ENCODE results near the gene SNUPN. TPM values are rescaled to one million over a fixed set of nuclear protein-coding genes. Genes with fewer than 3 reads are reported as not detected.

The SNUPN gene
- 22.0 TPM for total RNA-seq
- long read RNA-seq, transcript SNUPN-201 (9 exons, 1,513 nt), result major isoform, 57 of 91 reads
- long read RNA-seq, transcript SNUPN-206 (9 exons, 1,682 nt), result minor isoform, 7 of 91 reads
- long read RNA-seq, partial matches to known transcripts, result 10 of 91 reads
- long read RNA-seq, other reads (novel, unspliced or antisense), result 16 of 91 reads

DNA sequence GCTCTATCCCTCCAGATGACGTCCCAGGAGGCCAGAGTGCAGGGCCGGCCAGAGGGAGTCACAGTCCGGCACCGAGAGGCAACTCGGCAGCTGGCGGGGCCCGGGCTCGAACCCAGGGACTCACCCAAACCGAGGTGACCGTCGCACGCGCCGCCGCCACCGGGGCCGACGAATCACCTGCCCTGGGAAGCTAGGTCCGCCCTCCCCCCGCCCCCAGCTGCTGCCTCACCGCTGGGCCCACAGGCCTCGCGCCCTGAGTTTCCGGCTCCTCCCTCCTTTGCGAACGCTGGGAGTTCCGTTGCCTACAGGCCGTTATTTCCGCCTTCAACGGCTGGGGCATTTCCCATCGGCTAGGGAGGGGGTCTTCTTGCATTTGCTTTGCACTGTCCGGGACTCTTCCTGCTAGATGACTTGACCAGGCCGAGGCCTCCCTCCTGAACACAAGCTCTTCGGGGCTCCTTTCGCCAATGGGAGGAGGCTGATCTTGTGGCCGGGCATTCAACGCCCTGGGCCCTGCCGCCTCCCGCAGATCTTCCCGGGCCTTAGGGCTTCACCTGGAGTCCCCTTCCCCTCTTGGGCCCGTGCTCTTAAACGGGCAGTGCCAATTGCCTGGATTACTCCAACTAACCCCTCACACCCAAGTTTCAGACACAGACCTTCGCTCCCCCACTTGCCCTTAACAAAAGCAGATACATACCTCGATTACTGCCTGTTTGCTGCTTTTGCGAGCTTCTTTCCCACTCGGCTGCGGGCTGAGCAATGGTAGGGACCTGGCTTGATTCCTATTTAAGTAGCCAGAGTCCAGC is at the start of gene SNUPN:
Gene SNUPN (minus strand): TSS at position 184 of the 806 bp plus-strand sequence. CDS start 4,674 bp downstream, outside the sequence.
- peak; percentile 98 for DNase-seq (ENCODE audit: low spot score)

DNA sequence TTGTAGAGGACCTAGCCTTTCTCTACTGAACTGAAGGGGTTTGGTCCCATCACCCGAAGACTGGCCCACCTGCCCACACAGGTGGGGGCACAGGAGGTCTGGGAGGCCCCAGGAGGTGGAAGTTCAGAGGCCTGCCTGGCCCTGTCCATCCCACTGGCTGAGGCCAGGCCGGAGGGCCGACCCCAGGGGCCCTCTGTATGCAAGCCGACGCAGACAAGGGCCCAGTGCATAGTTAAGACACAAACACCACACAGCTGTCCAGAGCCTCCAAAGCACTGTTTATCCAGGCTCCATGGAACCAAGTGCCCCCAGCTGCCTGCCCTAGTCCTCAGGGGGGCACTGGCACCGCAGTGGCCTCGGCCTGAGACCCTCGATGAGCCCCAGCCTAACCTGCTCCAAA is 48.8 kb upstream of the SNUPN start:
- DNase-seq (ENCODE audit: low spot score), result no peak

DNA sequence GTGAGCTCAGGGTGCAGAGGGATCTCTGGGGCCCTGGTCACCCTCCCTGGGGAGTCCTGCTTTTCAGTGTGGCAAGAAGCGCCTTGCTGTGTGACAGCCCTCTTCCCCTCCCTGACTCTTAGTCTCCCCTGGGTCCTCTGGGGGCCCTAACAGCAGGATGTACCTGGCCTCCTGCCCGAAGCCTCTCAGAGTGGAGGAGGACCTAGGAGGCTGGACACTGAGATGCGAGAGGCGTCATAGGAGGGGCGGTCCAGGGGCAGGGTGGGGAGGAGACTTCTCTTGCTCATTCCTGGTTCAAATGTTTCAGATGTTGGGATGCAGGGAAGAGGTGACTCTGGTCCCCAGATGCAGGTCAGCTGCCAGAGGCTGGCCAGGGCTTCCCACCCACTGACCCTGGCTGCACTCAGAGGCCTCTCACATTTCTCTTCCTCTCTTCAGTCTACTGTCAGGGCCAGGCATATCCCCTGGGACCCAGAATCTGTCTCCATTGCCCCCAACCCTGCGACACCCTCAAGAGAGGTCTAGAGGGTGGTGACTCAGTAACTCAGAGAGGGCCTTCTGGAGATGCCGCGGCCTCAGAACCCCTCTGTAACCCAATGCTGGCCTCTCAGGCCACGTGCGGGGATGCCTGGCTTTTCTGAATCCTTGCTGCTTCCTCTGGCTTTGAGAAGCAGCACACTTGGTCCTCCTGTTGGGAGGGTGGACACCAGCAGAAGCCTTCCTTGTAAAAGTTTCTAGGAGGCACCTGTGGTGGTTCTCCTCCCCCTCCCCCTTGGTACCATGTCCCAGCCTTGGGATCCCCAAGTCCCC is 48.1 kb upstream of the SNUPN start:
- no peak for DNase-seq (ENCODE audit: low spot score)

DNA sequence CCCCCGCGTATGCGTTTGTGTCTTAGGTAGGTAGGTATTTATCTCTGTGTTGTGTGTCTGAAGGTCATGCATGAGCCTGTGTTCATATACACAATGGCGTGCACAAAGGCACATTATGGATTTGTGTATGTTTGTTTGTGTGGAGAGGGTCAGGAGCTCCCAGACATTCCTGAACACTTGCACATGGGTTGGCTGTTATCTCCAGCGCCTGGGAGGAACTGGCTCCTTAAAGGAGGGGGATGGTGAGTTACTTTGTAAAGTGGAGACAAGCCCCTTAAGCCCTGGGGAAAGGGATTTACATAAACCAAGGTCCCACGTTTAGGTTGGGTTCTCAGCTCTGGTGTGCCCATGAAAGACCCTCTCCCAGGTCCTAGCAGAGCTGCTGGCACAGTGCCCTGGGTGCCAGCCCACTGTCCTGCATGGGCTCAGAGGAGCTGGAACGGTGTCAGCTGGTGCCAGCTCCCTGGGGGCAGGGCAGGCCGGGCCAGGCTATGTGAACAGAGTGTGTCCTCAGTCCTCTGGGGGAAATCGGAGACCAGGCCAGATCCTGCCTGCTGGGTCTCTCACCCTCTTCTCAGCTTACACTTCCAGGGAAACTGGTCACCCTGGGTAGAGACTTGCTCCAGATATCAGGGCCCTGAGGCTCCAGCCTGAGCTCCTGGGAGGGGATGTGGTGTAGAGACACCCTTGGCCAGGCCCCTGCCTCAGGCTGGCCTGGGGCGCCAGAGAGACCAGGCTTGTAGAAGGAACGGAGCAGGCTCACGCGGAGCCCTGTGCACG is 47.3 kb upstream of the SNUPN start:
- DNase-seq (ENCODE audit: low spot score), result no peak

DNA sequence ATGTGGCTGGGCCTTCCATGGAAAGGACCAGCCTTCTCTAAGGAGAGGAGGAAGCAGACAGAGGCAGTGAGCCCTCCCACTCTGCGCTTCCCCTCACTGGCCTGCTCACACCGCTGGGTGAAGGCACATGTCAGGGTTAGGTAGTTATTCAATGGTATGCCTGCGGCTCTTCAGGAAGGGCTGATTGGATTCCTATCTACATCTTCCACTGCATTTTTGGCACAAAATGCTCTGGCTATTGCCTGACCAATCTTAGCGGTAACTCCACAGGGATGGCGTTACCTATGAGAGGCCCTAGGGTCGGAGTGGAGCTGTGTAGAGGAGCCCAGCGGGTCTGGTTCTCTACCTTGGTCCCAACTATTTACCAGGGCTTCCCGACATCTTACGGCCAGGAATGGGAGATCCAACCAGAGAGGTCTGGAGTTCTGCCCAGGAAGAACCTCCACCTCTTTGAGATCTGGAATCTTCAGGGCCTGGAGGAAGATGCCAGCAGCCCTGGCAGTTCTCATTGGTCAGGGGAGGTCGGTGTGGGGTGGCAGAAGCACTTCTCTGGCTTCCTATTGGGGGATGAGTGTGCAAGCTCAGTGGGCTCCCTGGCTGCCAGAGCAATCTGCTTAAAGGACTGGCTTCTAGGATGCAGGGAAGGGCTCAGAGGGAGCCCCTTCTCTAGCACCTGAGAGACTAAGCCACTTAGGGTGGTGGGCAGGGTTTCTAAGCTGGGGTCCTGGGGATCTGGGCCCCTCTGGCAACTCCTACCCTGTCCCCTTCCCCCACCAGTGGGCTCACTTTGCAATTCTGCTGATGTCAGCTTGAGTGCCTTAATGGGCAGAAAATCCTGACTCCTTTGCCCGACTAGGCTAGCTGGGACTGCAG is 46.4 kb upstream of the SNUPN start:
- no peak for DNase-seq (ENCODE audit: low spot score)

DNA sequence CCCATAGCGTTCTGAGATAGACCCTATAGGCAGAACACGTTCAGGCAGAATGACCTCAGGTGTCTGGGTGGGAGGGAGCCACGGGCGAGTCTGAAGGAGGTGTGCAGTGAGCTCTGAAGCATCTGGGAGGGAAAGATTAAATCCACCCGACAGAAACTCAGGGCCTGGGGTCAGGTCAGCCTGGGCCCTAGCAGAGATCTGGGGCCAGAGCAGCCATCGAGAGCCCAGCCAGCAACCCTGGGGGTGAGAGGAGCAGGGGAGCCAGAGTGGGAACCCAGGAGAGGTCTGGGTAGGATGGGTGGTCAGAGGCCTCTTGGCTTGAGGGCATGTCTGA is 44.3 kb upstream of the SNUPN start:
- DNase-seq (ENCODE audit: low spot score), result no peak

DNA sequence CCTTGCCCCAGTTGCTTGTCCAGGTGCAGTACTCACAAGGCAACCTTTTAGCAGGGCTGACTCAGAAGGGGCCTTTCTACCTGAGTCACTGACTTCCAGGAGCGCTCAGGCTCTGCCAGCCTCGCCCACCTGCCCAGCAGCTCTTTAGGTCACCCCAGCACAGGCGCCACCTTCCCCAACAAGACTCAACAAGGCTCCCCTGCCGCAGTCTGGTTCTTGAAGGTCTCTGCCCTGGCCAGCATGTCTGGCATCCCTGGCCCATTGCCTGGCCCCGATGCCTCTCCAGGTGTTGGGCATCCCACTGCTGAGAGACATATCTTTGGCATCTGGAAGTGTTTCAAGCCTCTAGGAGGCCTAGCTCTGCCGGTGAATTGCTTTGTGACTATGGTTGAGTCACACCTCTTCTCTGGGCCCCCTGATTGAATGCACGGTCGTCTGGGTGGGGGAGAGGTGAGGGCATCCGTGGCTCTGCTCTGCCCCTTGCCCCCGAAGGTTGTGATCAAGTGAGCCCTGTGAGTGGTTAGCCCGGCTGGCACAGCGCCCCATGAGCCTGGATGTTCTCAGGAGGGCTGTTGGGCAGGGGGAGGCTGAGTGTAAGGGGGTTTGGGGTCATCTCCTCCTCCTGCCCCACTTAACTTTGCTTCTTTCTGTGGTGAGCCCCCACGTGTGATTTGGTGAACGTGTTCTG is 43.8 kb upstream of the SNUPN start:
- no peak for DNase-seq (ENCODE audit: low spot score)

DNA sequence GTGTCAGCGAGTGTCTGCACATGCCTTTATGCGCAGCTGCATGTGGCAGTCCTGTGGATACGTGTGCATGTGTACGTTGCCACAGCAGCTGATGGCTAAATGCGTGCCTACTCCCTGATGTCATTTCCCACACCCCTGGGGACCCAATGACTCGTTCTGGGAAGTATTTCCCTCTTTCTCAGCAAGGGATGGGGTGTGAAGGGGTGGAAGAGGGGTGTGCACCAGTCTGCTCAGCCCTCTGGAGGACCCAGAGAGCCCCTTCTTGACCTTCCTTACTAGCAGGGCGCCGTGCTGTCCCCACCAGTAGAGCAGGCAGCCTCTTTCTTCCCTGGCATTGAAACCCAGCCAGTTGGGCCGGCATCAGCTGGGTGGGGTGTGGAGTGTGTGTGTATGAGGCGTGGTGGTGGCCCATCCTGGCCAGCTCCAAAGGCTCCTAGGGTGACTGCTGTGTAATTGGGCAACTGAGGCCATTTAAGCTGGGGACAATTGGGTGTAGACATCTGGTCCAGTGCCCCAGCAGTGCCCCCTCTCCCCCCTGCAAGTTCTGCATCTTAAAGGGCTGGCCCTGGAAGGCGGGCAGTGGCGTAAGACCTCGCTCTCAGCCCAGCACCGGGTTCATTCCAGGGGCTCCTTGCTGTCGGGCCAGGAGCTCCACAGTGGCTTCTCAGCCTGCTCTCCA is 41.4 kb upstream of the SNUPN start:
- no peak for DNase-seq (ENCODE audit: low spot score)

DNA sequence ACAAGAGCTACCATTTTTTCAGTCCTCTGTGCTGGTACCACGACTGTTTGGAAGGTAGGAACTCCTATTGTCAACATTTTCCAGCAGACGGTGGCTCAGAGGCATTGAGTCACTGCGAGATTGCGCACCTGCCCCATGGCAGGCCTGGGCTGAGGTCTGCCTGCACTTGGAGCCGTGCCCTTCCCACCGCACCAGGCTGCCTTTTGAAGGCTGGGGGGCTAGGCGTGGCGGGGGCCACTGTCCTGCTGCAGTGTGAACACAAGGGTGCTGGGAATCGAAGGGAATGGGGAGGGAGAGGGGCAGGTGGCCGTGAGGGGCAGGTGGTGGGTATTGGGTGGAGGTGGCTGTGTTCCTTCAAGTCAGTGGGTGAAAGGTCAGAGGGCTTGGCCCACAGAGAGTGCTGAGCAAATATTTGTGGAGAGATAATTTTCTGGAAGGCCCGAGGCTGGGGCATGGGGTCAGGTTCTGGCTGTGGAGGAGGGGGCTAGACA is 38.5 kb upstream of the SNUPN start:
- DNase-seq (ENCODE audit: low spot score), result no peak

DNA sequence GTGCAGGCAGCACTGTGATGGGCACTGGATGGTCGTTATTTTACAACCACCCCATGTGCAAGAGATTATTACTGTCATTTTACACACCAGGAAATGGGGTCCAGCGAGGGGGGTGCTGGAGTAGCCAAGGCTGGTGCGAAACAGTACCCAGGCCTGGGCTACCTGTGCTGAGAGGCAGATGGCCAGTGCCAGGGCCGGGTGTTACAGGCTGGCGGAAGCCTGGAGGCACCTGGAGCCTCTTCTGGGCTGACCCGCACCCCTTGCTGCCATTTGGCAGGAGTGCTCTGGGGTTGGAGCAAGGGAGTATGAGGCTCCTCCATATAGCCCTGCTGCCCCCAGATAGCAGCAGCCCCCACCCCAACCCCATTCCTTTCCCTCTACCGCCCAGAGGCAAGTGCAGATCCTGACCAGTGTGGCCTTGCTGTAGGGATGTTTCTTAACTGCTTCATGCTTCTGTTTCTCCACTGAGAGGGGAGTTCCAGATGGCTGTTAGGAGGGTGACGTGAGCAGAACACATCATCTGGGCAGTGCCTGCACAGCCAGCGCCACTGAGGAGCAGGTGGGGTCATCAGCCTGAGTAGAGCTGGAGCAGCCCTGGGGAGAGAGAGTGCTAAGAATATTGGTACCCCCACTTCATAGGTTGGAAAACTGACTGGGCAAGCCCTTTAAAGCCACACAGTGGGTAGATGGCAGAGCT is 37.4 kb upstream of the SNUPN start:
- DNase-seq (ENCODE audit: low spot score), result no peak

DNA sequence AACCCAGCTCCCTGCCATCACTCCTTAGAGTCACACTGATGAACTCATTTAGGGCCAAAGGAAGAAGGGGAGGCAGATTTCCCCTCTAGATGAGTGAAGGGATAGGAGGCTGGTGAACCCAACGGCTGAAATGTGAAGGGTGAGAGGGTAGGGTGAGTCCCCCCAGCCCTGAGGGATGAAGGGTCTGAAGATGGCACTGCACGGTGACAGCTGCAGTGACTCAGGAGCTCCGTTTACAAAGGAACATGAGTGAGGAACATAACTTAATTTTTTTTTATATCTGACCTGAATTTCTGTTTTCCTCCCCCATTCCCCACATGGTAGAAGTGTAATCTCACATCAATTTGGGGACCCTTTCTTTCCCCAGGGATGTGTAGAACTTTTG is 36.2 kb upstream of the SNUPN start:
- DNase-seq (ENCODE audit: low spot score), result no peak

DNA sequence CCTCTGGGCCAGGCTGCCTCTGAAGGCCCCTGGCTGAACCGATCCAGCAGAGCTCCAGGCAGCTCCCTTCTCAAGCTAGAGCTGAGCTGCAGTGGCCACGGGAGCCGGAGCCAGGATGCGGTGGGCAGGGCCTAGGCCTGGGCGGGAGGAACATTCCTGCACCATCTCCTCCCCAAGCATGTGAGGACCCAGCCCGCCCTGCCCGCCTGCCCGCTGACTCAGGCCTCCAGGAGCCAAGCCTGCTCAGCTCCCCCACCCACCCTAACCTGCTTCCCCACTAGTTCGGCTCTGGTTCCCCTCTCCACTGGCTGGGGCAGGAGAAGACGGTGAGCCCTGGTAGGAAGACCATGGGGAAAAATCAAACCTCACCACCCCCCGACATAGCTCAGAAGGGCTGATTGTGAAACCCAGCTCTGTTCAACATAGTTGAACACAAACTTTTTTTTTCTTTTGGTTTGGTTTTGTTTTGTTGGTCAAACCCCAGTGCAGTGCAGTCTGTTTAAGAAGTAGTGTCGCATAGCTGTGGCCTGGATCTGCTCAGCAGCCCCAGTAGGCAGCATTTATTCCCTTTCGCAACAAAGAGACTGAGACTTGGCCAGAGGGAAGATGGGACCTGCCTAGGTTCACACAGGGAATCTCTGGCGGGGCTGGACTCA is 35.7 kb upstream of the SNUPN start:
- no peak for DNase-seq (ENCODE audit: low spot score)

DNA sequence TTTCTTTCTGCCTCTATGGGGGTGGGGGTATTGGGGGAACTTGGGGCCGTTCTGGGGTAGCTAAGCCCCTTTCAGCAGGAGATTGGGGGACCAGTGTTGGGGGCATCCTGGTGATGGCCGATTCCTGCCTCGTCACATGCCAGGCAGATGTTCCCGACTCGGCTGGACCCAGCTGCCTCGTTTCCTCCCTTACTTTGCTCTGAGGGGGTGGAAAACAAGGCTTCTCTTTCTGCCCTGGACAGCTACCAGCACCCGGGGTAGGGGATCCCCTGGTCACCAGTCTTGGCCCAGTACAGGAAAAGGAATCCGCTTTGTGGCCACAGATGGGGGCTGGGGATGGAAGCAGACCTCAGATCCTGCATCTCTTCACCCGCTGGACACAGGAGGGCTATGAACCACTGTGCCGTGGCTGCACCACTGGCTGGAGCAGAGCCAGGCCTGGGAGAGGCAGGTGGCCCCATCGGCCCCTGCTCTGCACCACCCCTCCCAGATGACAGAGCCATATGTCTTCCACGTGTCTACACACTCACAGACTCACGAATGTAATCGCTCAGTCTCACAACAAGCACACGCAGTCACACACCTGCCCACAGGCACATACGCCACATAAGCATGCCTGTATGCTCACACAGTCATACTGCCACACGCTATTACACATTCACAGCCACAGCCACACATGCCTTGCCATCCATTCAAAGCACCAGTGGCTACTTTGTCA is 34.6 kb upstream of the SNUPN start:
- DNase-seq (ENCODE audit: low spot score), result no peak

DNA sequence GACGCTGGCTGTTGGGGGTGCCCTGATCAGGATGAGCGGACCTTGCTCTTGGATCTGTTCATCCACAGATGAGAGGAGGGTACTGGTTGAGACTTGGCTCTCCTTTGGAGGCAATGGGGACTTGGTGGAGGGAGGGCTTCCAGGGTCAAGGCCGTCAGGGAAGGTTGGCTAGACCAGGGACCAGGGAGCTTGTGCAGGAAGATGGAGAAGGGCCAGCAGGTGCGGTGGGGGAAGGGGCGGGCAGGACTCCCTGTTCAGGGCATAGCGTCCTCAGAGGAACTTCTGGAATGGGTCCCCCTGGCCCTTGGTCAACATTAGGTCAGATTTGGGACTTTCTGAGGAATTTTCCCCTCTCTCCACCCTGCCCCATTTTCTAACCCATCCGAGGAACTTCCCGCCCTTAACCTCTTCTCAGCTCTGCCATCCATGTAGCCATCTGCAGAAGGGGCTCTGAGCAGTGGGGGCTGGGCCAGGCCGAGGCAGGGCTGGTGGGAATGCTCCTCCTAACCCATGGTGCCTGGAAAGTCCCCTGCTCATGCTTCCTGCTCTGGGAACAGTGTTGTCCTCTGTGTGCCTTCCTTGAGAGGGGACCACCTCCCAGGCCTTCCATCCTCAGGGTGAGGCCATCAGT is 33.7 kb upstream of the SNUPN start:
- no peak for DNase-seq (ENCODE audit: low spot score)

DNA sequence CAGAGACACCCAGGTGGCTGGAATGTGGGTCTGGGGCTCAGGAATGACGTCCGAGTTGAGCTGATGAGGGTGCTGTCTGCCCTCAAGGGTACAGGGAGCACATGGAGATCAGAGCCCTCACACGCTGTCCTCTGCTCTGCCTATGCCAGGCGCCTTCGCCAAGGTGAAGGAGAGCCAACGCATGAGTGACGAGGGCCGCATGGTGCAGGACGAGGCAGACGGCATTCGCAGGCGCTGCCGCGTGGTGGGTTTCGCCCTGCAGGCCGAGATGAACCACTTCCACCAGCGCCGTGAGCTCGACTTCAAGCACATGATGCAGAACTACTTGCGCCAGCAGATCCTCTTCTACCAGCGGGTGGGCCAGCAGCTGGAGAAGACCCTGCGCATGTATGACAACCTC is 31.3 kb upstream of the SNUPN start:
- DNase-seq (ENCODE audit: low spot score), result no peak

DNA sequence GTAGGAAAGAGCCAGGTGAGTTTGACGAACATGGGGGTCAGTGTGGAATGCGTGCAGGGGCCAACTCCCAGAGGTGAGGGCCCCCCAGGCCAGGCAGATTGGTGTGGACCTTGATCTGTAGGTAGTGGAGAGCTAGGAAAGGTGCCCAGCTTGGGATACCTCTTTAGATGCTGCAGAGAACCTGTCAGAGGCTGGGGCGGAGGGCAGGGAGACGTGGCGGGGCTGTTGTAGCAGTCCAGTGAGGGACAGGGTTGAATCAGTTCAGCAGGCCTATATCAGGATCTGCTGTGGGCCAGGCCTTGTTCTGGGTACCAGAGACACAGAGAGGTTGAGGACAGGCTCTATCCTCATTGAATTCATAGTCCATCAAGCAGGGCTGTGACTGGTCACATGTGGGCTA is 30.8 kb upstream of the SNUPN start:
- DNase-seq (ENCODE audit: low spot score), result no peak

DNA sequence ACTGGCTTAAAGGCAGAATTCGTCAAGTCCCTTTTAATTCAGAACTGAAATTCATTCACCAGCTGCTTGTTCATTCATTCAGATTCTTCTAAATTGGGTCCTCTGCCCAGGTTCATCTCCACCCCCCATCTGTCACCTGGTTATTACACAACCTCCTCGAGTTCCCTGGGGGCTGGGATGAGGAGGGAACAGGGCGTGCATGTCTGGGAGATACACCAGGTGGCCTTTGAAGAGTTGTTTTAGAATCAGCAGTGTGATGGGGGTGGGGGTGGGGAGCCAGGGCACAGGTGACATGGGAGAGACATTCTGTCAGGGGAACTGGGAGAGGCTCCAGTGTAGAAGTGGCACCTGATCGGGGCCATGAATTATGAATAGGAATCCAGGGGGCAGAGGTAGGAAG is 30.4 kb upstream of the SNUPN start:
- no peak for DNase-seq (ENCODE audit: low spot score)

All from mesenteric fat pad (tissue), 1 donor.